NCI-H345 (cell line): ENCODE data around the gene TMEM167B.
"Not testable (repeated sequence)": the region's sequence is repeated elsewhere in the genome, so short reads cannot be mapped to it uniquely, and the experiment has no call there.

Experiments
- DNase-seq: peaks from one replicate; lab custom pipeline; 2025; lab: John Stamatoyannopoulos, UW

TMEM167B gene

GRCh38 chr1:109113590-109114341 is 23.2 kb downstream of the TMEM167B start, which contains the start of gene ELAPOR1:
ELAPOR1 (plus strand) TSS chr1:109114115; CDS start chr1:109114184, 69 bp downstream.
- peak; percentile 89 for DNase-seq

DNA sequence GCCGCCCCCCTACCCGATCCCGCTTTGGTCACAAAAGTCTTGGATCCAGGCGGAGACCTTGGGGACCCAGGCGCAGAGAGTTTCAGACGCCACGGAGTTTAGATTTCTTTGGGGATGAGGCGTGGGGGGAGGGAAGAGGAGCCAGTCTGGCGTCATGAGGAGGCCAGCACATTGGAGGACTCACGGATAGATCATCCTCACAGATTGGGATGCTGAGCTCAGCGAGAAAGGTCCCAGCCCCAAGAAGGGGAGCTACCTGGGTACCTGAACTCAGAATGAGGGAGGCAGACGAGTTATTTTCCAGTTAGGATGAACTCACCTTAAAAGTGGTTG is 23.7 kb downstream of the TMEM167B start:
- peak; percentile 46 for DNase-seq

GRCh38 chr1:109115685-109116084 is 25.1 kb downstream of the TMEM167B start:
- no peak for DNase-seq

DNA sequence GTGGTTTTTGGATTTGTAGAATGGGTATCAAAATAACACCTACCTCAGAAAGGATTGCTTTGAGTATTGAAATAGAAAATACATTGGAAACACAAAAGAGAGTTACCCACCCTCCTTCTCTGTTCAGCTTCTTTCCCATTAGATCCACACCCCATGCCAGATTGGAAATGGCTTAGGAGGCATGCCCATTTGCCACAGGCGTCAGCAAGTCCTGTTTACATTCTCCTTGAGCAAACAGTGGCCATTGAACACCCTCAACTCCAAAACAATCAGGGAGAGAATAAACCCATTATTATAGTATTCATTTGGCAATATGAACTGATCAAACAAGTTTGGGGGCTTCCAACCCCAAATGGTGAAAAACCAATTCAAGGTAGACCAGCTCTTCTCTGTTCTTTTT is 25.7 kb downstream of the TMEM167B start:
- DNase-seq, result peak; percentile 79

GRCh38 chr1:109118089-109118488 is 27.5 kb downstream of the TMEM167B start:
- no peak for DNase-seq

DNA sequence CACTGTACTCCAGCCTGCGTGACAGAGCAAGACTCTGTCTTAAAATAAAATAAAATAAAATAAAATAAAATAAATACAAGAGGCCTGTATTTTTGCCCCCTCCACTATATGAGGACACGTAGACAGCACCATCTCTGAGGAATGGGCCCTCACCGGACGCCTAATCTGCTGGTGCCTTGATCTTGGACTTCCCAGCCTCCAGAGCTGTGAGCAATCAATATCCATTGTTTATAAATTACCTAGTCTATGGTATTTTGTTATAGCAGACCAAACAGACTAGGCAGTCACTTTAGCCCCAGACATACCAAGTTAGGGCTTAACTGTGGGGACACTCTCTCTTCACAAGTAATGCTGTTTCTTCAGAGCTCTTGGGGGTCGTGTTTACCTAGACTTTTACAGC is 29.8 kb downstream of the TMEM167B start:
- no peak for DNase-seq

DNA sequence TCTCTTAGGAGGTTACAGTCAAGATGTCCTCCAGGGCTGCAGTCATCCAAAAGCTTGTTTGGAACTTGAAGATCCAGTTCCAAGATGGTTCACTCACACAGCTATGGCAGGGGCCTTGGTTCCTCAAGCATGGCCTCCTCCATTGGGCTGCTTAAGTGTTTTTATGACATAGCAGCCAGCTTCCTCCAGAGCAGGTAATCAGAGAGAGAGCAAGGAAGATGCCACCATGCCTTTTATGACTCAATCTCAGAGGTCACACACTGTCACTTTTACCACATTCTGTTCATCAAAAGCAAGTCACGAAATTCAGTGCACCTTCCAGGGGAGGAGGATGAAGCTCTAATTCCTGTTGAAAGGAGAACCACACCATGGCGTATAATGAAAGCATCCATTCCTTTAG is 40.5 kb downstream of the TMEM167B start:
- DNase-seq, result no peak

DNA sequence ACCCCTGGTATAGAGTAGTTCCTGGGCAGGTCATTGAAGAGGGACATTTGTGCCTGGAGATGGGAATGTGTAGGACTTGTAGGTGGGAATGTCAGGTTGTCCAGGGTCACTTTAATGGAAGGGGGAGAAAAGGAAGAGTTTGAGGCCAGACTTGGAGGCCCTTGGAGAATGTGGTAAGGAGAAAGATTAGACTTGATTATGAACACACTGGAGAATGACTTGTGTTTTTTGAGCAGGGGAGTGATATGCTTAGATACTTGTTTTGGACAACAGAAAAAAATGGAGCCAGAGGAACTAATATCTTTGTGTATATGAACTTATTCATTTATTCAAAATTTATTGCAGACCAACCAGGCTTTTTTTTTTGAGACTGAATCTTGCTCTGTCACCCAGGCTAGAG is 41.2 kb downstream of the TMEM167B start:
- no peak for DNase-seq

DNA sequence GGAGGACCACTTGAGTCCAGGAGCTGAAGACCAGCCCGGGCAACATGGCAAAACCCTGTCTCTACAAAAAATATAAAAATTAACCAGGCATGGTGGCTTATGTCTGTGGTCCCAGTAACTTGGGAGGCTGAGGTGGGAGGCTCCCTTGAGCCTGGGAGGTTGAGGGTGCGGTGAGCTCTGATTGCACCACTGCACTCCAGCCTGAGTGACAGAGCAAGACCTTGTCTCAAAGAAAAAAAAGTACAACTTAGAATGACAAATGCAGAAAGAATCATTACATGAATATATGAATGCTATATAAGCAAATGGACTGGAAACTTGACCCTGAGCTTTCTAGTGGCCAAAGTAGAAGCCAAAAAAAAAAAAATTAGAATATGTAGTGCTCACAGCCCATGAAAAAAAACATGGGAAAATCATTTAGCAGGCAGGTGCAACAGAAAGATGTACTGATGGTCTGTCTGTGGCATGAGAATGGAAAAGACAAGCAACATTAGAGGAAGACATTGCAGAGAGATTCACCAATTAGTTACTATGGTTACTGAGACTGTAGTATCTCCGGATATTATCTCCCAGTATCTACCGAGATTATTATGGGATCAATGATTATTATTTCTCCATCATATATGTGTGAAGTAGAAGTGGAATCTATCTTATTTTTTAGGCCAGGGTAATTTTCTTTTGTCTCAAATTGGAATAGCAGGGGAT is 42.6 kb downstream of the TMEM167B start:
- DNase-seq, result no peak

GRCh38 chr1:109133815-109134214 is 43.3 kb downstream of the TMEM167B start:
- DNase-seq, result no peak

DNA sequence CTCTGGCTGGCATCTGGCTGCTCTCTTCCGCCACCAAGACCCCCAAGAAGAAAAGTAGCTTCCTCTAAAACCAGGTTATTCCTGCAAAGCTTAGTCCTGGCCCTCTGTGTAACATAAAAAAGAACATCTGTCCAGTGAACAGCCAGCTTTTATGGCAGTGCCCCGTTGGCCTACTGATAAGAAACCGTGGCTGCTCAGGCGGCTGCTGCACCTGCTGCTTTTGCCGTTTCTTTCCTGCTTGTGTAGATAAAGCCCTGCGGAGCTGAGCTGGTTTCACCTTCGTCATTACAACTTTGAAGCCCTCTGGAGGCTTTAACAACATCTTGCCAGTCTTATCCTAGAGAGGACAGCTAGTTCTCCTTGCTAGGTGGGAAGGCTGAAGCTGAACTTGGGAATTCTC is 43.9 kb downstream of the TMEM167B start:
- no peak for DNase-seq

DNA sequence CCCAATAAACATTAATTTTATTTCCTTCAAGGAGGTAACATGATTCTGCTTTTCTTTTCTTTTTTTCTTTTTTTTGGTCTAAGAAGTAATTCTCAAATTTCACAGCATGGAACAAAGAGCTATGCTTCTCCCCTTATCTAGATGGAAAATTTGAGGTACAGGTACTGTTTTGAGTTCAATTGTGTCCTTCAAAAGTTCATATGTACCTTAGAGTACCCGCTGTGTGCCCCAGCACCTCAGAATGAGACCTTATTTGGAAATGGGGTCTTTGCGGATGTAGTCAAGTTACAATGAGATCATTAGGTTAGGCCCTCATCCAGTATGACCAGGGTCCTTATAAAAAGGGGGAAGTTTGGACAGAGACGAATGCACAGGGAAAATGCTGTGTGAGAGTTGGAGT is 45.4 kb downstream of the TMEM167B start:
- DNase-seq, result no peak

- DNase-seq, result no peak
Observed at GRCh38 chr1:109136766-109137165, 46.2 kb downstream of the TMEM167B start.

DNA sequence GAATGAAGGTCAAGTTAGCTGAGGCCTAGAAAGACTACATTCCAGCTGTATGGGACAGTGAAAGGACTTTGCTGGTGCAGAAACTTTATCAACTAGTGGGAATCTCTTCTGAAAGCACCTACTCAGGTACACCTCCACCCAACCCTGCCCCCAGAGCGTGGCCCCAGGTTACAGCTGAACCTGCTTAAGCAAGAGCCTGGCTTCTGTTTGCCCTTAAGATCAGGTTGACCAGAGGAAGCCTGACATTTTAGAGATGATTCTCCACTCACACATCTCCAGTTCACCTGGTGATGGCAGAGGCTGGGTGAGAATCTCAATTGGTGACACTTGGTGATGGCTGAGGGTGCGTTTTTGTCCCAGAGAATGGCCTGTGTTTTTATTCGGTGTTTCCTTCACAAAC is 47.4 kb downstream of the TMEM167B start:
- DNase-seq, result no peak

DNA sequence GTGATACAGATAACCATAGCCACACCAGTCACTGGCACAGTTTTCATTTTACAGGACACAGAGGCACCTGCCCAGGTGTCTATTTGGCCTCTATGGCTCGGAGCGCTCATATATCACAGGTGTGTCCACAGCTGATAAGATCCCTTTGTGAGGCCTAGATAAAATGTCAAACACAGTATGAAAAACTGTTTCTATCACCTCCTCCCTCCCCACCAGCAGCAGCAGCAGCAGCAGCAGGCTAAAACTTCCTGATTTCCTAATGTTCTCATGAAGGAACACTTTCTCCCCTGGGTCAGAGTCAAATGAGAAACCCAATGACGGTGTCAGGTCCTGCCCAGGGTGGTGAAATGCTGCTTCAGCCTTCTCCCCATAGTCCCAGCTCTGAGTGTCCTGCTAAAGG is 47.8 kb downstream of the TMEM167B start:
- DNase-seq, result no peak

- DNase-seq, result no peak
Observed at GRCh38 chr1:109140392-109140791, 49.8 kb downstream of the TMEM167B start.

DNA sequence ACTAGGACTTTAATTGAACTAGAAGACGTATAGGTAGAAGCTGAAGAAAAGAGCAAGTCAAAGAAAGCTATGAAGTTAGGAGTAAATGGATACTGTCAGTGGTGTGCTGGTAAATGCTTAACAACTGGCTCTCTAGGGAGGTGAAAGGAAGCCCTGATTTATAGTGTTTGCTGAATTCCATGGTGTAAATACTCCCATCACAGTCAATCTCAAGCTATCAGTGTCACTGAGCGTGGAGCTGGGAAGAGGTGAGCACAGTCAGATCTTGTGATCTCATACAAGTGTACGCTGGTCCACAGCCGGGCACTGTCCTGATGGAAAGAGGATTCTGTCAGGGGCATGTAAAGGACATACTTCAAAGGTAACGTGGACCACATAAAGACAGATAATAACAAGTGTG is 51.7 kb downstream of the TMEM167B start:
- DNase-seq, result no peak

- DNase-seq, result not testable (repeated sequence)
Observed at GRCh38 chr1:109142725-109143124, 52.2 kb downstream of the TMEM167B start.
